LNCAP (cell line): ENCODE measurements around the gene LEF1.

Experiments
- TF ChIP-seq, protein P1 (sequence below): fragments of 450-650 bp; IDR thresholded peaks from 2 replicates; pipeline ENCODE4 v1.5.1; 2017; ENCODE audit warnings: mild to moderate bottlenecking

The LEF1 gene

DNA sequence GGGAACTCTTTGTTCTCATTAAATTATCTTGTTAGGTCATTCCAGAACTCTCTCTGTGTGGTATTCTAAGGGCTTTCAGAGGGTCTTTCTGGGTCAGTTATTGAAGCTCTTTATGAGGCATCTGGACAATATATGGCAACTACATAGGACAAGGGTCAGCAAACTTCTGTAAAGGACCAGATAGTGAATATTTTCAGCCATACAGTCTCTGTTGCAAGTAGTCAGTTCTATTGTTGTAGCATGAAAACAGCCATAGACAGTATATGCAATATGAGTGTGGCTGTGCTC lies 143.9 kb downstream of the LEF1 start:
- TF ChIP-seq, protein P1, sequence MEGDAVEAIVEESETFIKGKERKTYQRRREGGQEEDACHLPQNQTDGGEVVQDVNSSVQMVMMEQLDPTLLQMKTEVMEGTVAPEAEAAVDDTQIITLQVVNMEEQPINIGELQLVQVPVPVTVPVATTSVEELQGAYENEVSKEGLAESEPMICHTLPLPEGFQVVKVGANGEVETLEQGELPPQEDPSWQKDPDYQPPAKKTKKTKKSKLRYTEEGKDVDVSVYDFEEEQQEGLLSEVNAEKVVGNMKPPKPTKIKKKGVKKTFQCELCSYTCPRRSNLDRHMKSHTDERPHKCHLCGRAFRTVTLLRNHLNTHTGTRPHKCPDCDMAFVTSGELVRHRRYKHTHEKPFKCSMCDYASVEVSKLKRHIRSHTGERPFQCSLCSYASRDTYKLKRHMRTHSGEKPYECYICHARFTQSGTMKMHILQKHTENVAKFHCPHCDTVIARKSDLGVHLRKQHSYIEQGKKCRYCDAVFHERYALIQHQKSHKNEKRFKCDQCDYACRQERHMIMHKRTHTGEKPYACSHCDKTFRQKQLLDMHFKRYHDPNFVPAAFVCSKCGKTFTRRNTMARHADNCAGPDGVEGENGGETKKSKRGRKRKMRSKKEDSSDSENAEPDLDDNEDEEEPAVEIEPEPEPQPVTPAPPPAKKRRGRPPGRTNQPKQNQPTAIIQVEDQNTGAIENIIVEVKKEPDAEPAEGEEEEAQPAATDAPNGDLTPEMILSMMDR = no peak

DNA sequence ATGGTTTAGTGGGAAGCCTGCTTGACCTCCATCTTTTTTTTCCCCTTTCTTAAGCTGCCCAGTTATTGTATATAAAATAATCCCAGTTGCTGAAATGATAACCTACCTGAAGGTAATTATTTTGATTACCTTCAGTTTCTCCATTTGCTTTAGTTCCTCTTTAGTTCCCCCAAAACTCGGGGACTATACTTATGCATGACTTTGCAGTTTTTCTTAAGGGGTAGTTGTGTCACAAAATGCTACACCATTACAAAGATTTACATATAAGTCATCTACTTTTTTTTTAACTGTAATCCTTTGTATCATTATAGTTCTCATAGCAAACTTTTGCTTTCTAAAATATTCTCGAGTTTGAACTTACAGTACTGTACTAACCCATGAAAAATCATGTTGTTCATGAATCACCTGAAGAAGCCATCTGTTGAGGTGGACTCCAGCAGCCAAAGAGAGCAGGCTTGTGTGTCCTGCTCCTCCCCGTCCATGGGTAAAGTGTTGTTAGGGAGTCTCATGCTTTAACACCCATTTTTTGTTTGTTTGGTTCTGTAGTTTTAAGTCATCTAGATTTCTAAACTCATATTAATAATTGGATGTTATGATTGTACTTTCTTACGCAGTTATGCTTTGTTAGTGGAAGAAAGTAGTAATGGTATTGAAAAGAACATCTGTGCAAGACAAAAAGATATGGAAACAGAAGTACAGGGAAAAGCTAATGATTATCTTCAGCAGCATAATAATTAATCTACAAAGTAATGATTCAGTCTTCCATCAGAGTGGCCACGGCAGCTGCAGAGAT lies 144.5 kb downstream of the LEF1 start:
- TF ChIP-seq, protein P1 = no peak

DNA sequence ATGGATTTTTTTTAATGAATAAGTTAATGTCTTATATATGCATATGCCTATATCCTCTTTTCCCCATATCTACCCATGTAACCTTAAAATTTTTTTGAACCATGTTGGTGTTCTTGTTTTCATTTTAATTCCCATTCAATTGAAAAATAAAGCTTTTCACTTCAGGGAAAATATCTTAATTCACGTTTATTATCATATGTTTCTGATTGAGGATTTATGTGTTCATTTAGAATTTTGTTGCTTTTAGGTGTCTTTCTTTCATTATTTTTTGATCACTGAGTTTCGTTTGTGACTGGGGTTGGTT lies 149.9 kb downstream of the LEF1 start:
- TF ChIP-seq, protein P1 = no peak; the same call in 1 of the 2 replicates

DNA sequence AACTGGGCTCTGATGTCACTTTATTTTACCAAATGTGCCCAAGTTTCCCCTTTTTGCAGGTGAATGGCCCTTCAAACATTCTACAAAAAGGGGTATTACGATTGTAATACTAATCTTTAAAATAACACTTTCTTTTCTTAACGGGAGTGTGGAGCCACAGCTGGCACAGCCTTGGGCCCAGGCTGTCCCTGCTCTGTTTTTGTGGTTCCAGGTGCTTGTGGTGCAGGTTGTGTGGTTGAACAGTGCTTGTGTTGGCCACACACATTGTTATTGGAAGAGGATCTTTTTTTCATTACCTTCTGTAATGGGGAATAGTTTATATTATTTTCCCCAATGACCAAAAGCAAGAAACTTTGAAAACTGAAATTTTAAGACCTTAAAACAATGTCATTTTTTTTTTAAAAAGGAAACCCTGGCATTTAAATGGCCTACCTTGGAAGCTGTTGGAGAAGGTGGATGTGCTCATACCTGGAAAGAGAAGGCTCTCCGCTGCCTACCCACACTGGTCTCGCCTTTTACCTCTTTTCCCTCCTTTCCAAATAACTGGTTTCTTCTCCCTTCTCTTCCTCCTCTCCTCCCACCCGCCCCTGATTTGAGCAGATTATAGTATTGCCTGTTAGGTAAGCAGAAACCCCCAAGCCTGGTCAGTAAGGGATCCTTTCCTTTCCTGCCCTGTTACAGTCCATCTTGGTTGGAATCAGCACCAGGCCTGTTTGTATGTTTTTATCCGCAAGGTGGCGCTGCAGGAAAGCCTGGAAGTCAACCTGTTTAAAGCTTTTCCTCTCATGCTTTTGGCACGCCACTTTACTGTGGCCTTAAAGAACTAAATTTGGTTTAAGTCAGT lies 150.5 kb downstream of the LEF1 start:
- TF ChIP-seq, protein P1 = peak; percentile 66

DNA sequence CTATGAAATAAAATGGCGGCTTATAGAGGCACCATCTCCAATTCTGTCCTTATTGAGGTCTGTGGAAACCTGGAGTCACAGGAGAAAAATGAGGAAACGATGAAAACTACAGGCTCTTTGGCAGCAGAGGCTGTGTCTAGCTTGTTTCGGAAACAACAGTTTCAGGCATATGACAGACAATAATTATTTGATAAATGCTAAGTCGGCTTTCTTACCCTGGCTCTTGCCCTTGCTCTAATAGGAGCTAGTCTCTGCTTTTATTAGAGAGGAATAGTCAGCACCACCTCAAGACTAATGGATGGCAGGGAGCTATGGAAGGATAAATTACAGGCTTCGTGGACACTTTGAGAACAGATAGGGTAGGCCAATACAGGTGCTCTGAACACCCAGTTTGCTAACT lies 154.8 kb downstream of the LEF1 start:
- TF ChIP-seq, protein P1 = no peak

DNA sequence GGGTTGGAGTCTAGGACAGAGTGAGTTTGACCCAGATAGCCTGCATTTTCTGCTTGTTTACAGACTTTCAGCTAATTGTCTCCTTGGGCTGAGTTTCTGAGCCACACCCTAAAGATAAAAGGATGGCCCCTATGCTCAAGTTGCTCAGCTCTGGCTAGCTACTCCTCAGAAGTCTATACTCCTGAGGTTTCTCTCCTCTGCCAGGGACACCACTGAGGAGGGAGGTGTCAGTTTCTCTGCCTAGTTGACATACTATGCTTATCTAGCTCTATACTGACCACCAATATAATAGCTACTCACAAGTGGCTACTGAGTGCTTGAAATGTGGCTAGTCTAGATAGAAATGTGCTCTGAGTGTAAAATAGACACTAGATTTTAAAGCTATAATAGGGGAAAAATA lies 155.4 kb downstream of the LEF1 start:
- TF ChIP-seq, protein P1 = no peak

DNA sequence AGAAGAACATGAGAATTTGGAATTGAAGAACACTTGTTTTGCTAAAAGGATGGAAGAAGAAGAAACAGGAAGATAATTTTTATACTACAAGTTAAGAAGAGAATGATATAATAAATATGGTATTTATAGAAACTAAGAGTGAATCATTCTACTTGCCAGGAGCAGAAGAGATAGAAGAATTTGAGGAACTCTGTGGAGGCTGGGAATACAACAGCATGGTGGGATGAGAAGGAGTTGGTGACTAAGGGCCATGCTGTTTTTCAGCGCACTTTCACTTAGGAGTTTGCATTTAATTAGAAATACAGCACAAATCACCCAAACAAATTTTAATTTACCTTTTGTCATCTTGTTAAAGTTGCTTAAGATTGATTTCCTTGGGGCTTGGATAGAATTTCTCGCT lies 158.6 kb downstream of the LEF1 start:
- TF ChIP-seq, protein P1 = no peak
